Measurements from ENCODE around the gene KRTAP10-12.
"Not testable (repeated sequence)": the region's sequence is repeated elsewhere in the genome, so short reads cannot be mapped to it uniquely, and the experiment has no call there.

Gene KRTAP10-12, protein sequence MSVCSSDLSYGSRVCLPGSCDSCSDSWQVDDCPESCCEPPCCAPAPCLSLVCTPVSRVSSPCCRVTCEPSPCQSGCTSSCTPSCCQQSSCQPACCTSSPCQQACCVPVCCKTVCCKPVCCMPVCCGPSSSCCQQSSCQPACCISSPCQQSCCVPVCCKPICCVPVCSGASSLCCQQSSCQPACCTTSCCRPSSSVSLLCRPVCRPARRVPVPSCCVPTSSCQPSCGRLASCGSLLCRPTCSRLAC

DNA sequence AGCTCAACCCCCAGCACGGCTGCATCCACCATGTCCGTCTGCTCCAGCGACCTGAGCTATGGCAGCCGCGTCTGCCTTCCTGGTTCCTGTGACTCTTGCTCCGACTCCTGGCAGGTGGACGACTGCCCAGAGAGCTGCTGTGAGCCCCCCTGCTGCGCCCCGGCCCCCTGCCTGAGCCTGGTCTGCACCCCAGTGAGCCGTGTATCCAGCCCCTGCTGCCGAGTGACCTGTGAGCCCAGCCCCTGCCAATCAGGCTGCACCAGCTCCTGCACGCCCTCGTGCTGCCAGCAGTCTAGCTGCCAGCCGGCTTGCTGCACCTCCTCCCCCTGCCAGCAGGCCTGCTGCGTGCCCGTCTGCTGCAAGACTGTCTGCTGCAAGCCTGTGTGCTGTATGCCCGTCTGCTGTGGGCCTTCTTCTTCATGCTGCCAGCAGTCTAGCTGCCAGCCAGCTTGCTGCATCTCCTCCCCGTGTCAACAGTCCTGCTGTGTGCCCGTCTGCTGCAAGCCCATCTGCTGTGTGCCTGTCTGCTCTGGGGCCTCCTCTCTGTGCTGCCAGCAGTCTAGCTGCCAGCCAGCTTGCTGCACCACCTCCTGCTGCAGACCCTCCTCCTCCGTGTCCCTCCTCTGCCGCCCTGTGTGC lies at the start of gene KRTAP10-12:
Gene KRTAP10-12, plus strand, starts transcription at position 1 of the 639 bp plus-strand sequence. Its CDS starts 30 bp downstream, at position 31.
- not testable (repeated sequence) for H3K4me3 ChIP-seq (ENCODE audit: low read length)

DNA sequence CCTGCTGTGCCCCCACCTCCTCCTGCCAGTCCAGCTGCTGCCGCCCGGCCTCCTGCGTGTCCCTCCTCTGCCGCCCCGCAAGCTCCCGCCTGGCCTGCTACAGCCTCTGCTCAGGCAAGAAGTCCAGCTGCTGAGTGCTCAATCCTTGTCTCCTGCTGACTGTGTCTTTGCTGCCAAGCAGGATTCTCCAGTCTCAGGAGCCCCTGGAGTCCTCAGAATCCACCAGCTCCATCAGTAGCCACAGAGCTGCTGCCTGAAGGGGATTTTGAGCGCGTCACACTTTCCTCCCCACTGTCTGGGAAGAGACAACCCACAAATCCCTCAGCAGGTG lies 49.8 kb upstream of the KRTAP10-12 start:
- no peak for TF ChIP-seq ZNF274 (IDR thresholded peaks at IDR 0.05; ENCODE audit: low read depth, low read length)
- H3K4me3 ChIP-seq (ENCODE audit: low read length), result no peak overlapping the region

DNA sequence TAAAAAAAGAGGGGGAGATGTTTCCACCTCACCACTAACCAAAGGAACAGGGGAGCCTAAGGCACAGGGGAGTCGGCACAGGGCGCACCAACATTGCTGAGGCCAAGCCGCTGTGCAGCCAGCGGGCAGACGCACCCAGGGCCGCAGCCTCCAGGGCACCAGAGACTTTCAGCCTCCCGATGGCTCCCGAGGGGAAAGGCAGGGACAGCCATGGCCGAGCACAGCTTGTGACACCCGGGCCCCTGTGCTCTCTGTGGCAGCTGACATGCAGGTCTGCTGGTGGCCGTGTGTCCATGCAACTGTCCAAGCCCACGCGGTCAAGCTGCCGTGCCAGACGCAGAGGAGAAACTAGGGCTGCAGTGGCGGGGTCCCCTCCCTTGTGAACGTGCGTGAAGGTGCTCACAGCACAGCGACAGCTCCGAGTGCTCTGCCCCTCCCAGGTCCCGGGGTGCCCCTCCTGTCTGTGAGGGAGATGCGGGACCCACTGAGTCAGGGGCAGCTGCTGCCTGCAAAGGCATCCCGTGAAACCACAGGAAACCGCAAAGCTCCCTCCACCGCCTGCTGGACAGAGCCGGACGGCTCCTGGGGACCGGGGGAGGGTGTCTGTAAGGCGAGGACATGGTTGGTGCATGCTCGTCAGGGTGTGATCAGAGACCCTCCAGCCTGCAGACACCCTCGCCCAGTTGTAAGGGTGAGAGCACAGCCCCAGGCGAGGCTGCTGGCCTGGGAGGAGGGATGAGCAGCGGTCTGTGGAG lies 48.2 kb upstream of the KRTAP10-12 start:
- no peak for TF ChIP-seq ZNF274 (IDR thresholded peaks at IDR 0.05; ENCODE audit: low read depth, low read length)

DNA sequence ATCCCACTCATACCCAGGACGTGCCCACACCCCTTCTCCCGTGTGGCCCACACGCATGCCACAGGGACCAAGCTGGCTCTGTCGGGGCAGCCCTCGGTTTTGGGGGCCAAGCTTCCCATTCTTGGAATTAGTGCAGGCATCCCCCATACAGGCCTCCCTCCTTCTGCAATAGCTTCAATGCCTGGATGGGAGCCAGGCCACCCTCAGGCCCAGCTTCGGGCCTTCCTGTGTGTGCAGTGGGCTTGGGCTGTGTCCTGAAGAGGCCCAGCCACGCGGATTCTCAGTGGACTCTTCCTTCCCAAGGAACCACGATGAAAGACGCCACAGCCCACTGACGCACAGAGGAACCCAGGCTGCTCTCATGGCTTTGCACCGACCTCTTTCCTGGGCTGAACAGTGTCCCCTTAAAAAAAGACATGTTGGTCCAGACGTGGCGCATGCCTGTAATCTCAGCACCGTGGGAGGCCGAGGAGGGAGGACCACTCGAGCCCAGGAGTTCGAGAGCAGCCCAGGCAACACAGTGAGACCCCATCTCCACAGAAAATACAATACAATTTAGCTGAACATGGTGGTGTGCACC lies 47.4 kb upstream of the KRTAP10-12 start:
- no peak for TF ChIP-seq ZNF274 (IDR thresholded peaks at IDR 0.05; ENCODE audit: low read depth, low read length)

More for the DNA sequence above, 48.2 kb upstream of the KRTAP10-12 start:
- H3K4me3 ChIP-seq (ENCODE audit: low read length), result no peak overlapping the region

DNA sequence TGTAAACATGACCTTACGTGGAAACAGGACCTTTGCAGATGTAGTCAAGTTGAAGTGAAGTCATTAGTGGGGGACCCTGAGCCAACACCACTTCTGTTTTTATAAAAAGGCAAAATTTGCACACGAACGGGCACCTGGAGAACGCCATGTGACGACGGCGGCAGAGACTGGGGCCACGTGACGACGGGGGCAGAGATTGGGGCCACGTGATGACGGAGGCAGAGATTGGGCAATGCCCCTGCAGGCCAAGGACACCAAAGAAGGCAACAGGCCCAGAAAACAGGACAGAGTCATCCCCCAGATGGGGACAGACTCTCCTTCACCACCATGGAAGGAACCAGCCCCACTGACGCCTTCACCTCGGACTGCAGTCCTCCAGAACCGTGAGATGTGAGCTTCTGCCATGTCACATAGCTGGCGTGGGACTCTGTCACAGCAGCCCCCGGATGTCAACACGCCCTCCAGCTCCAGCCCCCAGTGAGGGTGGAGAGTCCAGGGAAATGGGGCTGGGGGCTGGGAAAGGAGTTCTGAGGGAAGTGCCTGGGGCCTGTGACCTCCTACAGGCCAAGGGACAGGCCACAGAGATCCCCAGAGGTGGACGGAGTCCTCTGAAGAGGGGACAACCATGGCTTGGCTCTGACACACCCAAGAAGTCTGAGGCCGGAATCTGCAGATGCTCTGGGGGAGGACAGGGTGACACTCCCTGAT lies 46.6 kb upstream of the KRTAP10-12 start:
- no peak for TF ChIP-seq ZNF274 (IDR thresholded peaks at IDR 0.05; ENCODE audit: low read depth, low read length)
- H3K4me3 ChIP-seq (ENCODE audit: low read length), result no peak overlapping the region

More for the DNA sequence above, 47.4 kb upstream of the KRTAP10-12 start:
- H3K4me3 ChIP-seq (ENCODE audit: low read length), result no peak overlapping the region

DNA sequence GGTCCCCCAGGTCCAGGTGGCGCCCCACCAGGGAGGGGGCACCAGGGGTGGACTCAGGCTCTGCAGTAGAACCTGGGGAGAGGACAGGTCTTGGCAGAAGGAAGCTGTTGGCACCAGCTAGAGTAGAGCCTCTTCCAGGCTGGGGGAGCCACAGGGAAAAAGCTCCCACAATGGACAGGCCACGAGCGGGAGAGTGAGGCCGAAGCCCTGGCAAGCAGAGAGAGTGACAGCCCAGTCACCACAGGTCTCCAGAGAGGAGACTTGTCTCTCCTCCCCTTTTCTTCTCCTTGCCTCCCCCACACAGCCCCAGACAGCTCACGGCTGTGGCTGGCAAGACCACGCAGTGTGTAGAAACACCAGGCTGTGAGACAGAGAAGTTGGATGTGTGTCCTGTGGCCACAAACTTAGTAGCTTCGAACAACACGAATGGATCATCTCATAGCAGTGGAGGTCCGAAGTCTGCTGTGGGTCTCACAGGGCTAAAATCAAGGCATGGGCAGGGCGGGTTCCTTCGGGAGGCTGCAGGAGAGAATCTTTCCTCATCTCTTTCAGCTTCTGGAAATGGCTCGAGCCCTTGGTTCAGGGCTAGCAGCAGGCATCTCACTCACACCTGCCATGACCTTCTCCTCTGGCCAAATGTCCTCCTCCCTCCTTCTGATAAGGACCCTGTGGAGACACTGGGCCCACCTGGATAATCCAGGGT lies 45.8 kb upstream of the KRTAP10-12 start:
- TF ChIP-seq ZNF274 (IDR thresholded peaks at IDR 0.05; ENCODE audit: low read depth, low read length), result no peak
- no peak overlapping the region for H3K4me3 ChIP-seq (ENCODE audit: low read length)

DNA sequence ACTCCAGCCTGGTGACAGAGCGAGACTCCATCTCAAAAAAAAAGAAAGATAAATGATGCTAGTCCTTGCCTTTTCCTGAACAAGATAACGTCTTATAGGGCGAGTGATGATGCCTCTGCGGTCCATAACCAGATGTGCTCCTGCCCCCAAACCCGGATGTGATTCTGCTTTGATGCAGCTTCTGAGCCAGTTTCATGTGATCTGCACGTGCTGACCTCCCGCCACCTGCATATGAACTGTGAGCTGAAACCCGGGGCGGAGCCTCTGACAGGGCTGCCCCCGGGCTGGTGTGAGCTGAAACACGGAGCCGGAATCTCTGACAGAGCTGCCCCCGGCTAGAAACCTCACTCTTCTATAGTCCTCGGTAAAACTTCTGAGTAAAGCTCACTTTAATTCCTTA lies 43.8 kb upstream of the KRTAP10-12 start:
- no peak overlapping the region for H3K4me3 ChIP-seq (ENCODE audit: low read length)
- TF ChIP-seq ZNF274 (IDR thresholded peaks at IDR 0.05; ENCODE audit: low read depth, low read length), result no peak

DNA sequence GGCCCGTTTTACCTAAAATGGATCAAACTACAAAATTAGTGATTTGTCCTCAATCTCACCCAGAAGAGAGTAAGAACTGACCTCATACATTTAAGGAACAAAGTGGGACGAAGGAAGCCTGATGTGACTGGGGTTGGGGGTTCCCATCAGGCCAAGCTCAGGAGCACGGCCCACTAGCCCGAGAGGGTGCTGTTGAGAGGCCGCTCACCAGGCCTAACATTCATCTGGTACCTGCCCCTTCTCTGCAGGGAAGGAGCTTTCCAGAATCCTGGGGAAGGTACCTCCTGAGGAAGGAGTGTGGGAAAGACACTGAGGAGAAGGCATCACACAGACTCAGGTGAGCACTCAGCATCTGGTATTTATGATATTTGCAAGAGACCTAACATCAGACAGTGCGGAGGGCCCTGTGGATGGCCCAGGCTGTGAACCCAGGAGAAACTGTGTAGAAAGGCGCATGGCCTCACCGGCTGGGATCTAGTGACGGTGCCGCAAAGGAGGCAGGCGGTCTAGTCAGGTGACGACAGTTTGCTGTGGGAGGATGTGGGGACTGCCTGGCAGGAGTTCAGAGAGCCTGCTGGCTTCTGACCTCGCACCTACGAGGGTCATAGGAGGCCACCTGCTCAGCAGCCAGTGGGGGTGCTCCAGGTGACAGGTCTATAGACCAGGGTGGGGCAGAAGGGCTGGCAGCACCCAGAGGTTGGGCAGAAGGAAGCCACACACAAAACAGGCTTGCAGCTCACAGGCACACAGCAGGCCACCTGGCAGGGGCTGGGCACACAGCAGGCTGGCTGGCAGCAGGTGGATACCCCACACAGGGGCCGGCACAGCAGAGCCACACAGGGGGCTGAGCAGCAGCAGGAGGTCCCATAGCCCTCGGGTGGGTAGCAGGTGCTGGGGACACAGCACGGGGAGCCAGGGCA lies 43.1 kb upstream of the KRTAP10-12 start:
- TF ChIP-seq ZNF274 (IDR thresholded peaks at IDR 0.05; ENCODE audit: low read depth, low read length), result no peak
- no peak overlapping the region for H3K4me3 ChIP-seq (ENCODE audit: low read length)

DNA sequence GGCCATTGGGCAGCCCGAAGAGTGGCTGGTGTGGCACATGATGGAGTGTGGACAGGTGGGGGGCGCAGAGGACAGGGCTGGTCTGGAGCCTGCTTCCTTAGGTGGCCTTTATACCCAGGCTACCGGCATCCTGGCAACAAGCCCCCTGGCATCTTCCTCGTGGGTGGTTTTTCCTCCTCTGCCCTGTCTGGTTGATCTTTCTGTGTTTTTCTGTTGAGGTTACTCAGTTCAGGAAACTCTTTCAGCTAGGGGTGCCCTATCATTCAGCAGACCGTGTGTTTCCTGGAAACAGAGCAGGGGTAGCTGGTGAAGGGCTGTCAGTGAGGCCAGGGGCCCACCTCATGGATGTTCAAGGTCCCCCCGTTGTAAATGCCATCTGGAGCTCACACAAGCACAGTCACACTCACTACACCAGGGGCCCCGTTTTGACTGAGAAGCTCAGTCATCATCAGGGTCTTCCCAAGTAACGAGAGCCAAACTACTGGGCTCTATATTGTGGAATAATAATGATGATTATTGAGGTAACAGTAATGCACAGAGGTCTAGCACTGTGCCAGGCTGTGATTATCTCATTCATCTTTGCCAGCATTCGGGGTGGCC lies 42.3 kb upstream of the KRTAP10-12 start, which contains the start of gene KRTAP12-4:
Gene KRTAP12-4, minus strand, starts transcription at position 84 of the 600 bp plus-strand sequence. Its CDS starts 45 bp downstream, at position 39.
- H3K4me3 ChIP-seq (ENCODE audit: low read length), result no peak within 1 kb of the TSS
- TF ChIP-seq ZNF274 (IDR thresholded peaks at IDR 0.05; ENCODE audit: low read depth, low read length), result no peak

DNA sequence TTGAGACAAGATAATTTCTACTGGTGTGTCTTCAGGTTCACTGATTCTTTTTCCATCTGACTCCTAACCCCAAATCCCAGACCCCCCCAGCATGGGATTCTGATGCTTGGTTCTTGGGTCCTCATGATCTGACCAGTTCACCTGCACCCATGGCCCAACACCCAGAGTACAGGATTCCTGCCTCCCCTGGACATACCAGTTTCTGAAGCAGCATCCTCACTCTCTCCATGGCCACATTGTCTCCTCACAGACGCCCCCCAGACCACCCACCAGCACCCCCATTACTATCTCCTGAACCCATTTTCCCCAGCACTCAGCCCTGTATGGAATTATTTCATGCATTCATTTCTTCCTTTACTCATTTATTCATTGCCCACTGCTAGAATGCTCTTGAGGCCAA lies 40.1 kb upstream of the KRTAP10-12 start:
- no peak overlapping the region for H3K4me3 ChIP-seq (ENCODE audit: low read length)
- no peak for TF ChIP-seq ZNF274 (IDR thresholded peaks at IDR 0.05; ENCODE audit: low read depth, low read length)

DNA sequence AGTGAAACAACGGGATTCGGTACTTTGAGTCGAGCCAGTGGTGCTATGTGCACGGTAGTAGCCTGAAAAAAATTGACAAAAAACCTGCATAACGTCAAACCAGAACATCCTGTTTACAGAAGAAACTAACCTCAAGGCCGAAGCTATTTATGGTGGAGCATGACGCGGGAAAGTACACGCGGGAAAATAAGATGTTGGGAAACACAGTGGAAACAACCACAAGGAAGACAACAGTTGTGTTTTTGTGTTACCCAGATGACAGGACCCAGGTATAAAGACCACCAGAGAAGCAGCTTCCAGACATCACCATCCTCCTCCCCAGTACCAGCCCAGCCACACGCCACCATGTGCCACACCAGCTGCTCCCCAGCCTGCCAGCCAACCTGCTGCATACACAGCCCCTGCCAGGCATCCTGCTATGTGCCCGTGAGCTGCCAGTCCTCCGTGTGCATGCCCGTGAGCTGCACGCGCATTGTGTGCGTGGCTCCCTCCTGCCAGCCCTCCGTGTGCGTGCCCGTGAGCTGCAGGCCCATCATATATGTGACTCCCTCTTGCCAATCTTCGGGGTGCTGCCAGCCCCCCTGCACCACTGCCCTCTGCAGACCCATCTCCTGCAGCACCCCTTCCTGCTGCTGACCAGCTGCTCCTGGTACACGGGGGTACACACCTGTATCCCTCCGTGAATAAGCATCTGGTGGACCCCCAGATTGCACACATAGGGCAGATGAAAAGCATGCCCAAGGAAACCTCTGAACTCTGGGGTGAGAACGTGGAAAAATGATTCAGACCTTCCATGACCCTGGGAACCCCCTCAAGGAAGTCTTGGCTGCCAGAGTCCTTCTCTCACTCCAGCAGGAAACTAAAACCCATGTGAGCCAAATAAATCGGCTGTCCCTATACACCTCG lies 39.1 kb upstream of the KRTAP10-12 start, which contains the start of gene KRTAP12-3:
Gene KRTAP12-3, plus strand, starts transcription at position 298 of the 906 bp plus-strand sequence. Its CDS starts 48 bp downstream, at position 346.
- H3K4me3 ChIP-seq (ENCODE audit: low read length), result no peak within 1 kb of the TSS
- no peak for TF ChIP-seq ZNF274 (IDR thresholded peaks at IDR 0.05; ENCODE audit: low read depth, low read length)

All from GM08714 (cell line).